GM18858 (cell line): Measurements from ENCODE around the gene MED13L.

Source experiments
- ATAC-seq: cut with Tn5 transposase; IDR thresholded peaks from one replicate; pipeline ENCODE4 v1.9.1; 2021; ENCODE audit not compliant: unreplicated experiment

MED13L gene

GRCh38 chr12:116280595-116281290 is 3.2 kb upstream of the MED13L start:
- ATAC-seq: no peak

- no peak for ATAC-seq
These were observed 1.2 kb upstream of the MED13L start for GRCh38 chr12:116278667-116279066.

- no peak for ATAC-seq
These were observed 760 bp upstream of the MED13L start for GRCh38 chr12:116278279-116278626.

- peak; percentile 30 for ATAC-seq
These were observed 634 bp downstream of the MED13L start for GRCh38 chr12:116276652-116277466.

GRCh38 chr12:116274551-116275375 is 2.7 kb downstream of the MED13L start:
- ATAC-seq: no peak

GRCh38 chr12:116273813-116274550 is 3.5 kb downstream of the MED13L start:
- ATAC-seq: no peak

- ATAC-seq: no peak
These were observed 9.5 kb downstream of the MED13L start for GRCh38 chr12:116267948-116268347.

GRCh38 chr12:116266631-116267349 is 10.7 kb downstream of the MED13L start:
- ATAC-seq: no peak

- ATAC-seq: no peak
These were observed 11.3 kb downstream of the MED13L start for GRCh38 chr12:116266168-116266601.

GRCh38 chr12:116265351-116266147 is 11.9 kb downstream of the MED13L start:
- no peak for ATAC-seq

GRCh38 chr12:116264525-116265070 is 12.9 kb downstream of the MED13L start:
- no peak for ATAC-seq

- no peak for ATAC-seq
These were observed 13.6 kb downstream of the MED13L start for GRCh38 chr12:116263844-116264243.

GRCh38 chr12:116263431-116263830 is 14.1 kb downstream of the MED13L start:
- no peak for ATAC-seq

GRCh38 chr12:116262741-116263140 is 14.8 kb downstream of the MED13L start:
- ATAC-seq: no peak

GRCh38 chr12:116261525-116262100 is 15.9 kb downstream of the MED13L start:
- ATAC-seq: no peak

GRCh38 chr12:116259800-116260577 is 17.5 kb downstream of the MED13L start:
- ATAC-seq: no peak

GRCh38 chr12:116257826-116258225 is 19.7 kb downstream of the MED13L start:
- no peak for ATAC-seq

GRCh38 chr12:116257215-116257614 is 20.3 kb downstream of the MED13L start:
- ATAC-seq: no peak
